ACHN (cell line): Measurements from ENCODE around the gene TMEM208.

Experiments
- DNase-seq: peaks from one replicate; pipeline ENCODE4 v3.0.0-alpha.2; 2015
- in situ Hi-C: cut with HindIII; loops from 2 replicates; pipeline ENCODE4 v1.10.0; 2017; ENCODE audit warnings: low sequenced_read_pairs, low pct_ligation_motif_present, low pct_unique_long_range_greater_than_20kb

TMEM208 gene

DNA sequence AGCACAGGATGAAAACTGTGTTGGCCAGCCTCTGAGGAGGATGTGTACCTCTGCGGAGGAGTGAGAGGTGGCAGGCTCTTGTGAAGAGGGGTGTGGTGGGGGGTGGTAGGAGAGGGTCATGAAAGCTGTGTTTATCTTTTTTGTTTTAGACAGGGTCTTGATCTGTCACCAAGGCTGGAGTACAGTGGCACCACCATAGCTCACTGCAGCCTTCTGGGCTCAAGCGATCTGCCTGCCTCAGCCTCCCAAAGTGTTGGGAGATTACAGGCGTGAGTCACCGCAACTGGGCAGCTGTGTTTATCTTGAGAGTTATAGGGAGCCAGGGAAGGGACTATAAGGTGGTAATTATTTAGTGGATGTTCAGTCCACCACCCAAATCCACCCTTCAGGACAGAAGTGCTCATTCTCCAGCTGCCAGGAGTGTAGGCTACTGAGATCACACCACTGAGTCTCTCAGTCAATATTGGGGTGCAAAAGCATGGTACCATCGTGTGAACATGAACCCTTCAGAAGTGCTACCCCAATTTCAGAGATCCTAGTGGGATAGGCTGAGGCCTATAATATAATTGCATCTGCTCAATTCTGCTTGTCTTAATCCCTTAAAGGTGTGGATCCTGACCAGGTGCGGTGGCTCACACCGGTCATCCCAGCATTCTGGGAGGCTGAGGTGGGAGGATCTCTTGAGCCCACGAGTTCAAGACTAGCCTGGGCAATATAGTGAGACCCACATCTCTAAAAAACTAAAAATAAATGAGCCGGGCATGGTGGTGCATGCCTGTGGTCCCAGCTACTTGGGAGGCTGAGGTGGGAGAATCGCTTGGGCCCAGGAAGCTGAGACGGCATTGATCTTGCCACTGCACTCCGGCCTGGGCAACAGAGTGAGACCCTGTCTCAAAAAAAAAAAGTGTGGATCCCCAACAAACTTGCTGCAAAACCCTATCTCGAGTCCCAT, 36.2 kb upstream of the TMEM208 start:
- in situ Hi-C loops: no loop called here
- no peak for DNase-seq

DNA sequence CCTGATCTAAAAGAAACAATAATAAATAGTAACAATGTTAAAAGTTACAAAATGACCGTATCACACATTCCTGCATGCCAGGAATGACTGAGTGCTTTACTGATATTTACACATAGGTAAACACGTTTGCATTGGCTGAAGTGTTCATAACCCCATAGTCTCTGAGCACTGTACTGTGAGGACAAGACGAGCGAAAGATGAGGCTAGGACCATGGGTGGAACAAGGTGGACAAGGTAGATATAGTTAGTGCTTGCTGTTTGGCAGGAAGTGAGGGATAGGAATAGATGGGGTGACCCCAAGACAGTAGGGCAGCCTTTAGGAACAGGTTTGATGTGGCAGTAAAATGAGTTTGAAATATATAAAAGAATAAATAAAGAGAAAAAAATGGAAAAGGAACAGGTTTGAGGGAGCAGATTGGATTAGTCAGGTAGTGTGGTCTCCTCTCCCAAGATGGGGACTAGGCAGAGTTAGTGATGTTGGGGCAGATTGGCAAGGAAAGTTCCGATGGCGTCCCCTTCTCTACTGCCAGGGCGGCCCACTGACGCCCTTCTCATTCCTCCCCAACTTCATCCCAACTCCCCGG, 35.4 kb upstream of the TMEM208 start:
- in situ Hi-C loops: no loop called here
- no peak for DNase-seq

DNA sequence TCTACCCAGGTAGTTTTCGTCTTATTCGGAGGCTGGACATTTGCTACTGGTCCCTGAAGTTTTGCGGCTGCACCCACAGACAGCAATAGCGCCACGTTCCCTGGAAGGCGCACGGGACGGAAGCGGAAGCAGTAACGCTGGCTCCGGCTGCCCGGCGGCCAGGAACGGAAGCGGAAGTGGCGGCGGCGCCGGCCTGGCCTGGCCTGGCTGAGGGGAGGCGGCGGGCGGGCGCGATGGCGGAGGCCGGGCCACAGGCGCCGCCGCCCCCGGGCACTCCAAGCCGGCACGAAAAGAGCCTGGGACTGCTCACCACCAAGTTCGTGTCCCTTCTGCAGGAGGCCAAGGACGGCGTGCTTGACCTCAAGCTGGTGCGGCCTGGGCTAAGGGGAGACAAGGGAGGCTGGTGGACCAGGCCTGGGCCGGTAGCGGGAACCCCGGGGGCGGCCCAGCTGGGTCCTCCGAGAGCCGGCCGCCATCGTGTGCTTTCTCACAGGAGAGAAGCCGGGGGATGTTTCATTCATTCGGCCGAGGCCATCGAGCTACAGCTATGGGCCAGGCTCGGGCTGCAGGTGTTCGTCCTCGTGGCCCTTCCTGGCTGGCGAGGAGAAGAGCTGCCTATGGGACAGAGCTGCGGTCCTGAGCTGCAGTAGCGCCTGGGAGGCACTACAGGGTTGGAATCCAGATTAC, 34.8 kb upstream of the TMEM208 start, which contains the start of gene E2F4:
E2F4 (plus strand) TSS at position 161 of the 687 bp plus-strand sequence; CDS start at position 234, 73 bp downstream.
- in situ Hi-C loops: no loop called here
- DNase-seq: peak; percentile 97

DNA sequence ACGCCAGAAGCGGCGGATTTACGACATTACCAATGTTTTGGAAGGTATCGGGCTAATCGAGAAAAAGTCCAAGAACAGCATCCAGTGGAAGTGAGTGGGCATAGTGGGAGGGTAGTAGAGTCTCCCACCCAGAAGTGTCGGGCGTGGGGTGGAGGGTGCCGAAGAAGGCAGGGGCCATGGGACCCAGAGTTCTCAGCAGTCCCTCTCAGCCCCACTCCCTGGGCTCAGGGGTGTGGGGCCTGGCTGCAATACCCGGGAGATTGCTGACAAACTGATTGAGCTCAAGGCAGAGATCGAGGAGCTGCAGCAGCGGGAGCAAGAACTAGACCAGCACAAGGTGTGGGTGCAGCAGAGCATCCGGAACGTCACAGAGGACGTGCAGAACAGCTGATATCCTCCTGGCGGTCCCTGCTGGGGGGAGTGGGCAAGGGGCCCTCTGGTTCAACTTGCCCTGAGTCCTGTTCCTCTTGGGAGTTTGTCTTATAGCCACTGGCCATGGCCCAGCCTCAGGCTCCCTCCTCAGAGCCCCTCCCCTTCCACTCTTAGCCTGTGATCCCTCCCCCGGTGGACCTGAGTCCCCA, 34.1 kb upstream of the TMEM208 start:
- no peak for DNase-seq
- in situ Hi-C loops: no loop called here

DNA sequence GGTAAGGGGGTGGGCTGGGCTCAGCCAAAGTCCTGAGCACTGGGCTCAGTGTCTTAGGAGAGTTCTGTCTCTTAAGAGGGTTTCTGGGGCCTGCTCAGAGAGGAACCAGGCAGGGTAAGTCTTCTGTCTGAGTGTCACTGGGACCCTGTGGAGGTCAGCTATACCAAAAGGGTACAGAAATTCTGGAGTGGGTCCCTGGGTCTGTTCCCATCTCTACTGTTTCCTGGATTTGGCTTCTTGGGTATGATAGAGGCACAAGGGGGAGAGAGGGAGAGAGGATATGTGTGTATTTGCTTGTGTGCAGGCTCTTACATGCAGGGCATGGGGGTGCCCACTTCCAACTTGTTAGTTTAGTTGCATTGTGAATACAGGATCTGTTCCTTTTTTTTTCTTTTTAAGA, 33.4 kb upstream of the TMEM208 start:
- no peak for DNase-seq
- in situ Hi-C loops: no loop called here

DNA sequence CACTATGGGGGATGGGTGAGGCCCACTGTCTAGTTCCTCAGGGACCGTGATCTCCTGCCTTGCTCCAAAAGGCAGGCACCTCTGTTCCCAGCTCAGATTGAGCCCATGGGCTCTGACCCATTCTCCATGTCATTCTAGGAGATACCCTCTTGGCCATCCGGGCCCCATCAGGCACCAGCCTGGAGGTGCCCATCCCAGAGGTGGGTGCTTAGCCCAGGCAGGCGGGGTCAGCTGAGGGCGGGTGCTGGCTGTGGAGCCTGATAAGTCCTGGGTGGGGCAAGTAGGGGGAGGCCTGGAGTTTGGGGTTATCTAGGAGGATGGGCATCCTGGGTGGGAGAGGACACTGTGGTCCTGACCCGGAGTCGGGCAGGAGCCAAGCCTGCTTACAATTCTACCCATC, 32.7 kb upstream of the TMEM208 start:
- no peak for DNase-seq
- in situ Hi-C loops: no loop called here

DNA sequence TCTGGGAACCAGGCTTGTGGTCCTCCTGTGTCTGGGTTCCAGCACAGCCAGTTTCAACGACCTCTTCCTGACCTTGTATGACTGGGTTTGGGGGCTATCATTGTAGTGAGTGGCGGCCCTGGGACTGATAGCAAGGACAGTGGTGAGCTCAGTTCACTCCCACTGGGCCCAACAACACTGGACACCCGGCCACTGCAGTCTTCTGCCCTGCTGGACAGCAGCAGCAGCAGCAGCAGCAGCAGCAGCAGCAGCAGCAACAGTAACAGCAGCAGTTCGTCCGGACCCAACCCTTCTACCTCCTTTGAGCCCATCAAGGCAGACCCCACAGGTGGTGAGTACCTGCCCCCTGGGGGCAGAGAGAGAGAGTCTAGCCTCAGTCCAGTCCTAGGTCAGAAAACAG, 31.3 kb upstream of the TMEM208 start:
- no peak for DNase-seq
- in situ Hi-C loops: no loop called here

DNA sequence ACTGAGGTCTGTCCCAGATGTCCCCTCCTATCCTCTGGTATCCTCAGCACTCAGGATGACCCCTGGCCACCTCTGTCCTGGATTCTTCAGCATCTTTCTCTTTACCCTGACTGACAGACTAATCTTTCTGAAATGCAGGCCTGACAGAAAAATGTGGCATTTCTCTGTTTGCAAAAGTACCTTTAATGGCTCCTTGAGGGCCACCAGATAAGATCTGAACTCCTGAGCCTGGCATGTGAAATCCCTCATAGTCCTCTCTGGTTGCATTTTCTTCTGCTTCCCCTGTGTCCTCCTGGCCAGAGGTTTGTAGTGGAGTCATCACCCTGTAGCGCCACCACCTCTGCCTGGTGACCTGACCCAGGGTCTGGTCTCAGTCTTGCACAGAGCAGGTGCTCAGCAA, 30.0 kb upstream of the TMEM208 start:
- no peak for DNase-seq
- in situ Hi-C loops: no loop called here

DNA sequence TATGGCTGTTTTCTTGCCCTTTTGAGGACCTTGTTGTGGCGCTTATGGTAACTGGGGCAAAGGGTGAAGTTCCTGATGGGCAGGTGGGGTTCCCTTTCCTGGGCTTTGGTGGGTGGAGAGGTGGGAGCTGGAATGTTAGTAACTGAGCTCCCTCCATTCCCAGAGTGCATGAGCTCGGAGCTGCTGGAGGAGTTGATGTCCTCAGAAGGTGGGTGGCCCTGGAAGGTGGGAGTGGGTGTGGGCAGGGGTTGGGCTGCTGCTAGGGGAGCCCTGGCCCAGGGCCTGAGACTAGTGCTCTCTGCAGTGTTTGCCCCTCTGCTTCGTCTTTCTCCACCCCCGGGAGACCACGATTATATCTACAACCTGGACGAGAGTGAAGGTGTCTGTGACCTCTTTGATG, 29.2 kb upstream of the TMEM208 start:
- in situ Hi-C loops: no loop called here
- DNase-seq: no peak

DNA sequence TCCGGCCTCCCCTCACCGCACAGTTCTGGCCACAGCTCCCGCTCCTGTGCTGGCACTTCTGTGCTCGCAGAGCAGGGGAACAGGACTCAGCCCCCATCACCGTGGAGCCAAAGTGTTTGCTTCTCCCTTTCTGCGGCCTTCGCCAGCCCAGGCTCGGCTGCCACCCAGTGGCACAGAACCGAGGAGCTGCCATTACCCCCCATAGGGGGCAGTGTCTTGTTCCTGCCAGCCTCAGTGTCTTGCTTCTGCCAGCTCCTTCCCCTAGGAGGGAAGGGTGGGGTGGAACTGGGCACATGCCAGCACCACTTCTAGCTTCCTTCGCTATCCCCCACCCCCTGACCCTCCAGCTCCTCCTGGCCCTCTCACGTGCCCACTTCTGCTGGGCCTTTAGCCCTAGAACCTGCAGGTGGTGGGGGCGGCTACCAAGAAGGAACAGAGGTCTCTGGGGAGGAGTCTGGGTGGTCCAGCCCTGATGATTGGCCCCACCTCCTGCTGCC, 28.6 kb upstream of the TMEM208 start:
- peak; percentile 75 for DNase-seq
- in situ Hi-C loops: no loop called here

DNA sequence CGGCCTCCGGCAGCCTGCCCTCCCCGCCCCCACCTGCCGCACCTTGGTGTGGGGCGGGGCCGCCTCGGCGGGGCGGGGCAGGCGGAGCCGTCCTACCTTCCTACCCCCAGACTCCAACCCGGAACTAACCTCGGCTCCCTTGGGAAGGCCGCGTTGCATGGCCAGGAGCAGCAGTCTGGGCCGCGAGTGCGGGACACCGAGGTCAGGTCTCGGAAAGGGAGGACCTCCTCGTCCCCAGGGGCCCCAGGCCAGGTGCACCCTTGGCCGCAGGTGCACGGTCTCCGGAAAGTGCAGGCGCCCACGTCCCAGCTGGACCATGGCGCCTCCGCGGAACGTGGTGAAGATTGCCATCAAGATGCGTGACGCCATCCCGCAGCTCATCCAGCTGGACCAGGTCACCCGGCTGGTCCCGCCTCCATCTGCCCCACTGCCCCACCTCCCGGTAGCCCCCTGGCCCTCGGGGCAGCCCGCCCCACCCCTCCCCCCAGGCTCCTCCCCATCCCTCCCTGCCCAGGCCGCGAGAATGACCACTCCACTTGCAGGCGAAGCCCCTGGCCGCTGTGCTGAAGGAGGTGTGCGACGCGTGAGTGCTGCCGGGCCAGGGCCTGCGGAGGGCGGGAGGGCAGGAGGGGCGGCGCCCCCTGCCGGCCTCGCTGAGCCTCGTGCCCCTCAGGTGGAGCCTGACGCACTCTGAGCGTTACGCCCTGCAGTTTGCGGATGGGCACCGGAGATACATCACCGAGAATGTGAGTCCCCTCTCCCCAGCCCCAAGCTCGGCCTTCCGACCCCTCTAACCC, 27.7 kb upstream of the TMEM208 start, which contains the start of gene ELMO3:
ELMO3 (plus strand) TSS at position 121 of the 797 bp plus-strand sequence; CDS start at position 317, 196 bp downstream.
- no peak for DNase-seq
- in situ Hi-C loops: no loop called here

DNA sequence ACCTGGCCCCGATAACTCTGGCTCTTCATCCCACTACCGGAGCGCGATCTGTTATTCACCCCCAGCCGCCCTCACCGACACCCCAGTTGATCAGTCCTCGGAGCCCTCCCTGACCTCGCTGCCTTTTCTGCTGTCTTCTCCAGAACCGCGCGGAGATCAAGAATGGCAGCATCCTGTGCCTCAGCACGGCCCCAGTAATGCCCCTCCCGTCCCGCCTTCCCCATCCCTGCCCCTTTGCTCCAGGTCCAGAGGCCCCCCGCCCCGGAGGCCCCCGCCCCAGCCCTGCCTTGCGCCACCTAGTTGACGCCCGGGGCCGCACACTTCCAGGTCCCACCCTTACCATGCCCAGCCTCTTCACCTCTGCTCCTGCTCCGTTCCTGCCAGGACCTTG, 27.1 kb upstream of the TMEM208 start:
- in situ Hi-C loops: no loop called here
- no peak for DNase-seq

DNA sequence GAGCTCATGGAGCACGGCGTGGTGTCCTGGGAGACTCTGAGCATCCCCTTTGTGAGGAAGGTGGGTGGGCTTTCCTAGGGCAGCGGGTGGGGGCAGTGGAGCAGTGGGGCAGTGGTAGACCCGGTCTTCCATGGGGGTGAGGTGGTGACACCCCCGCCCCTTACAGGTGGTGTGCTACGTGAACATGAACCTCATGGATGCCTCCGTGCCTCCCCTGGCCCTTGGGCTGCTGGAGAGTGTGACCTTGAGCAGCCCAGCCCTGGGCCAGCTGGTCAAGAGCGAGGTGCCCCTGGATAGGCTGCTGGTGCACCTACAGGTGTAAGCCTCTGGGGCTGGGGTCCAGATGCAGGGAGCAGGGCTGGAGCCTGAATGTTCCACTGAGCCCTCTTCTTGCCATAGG, 26.4 kb upstream of the TMEM208 start:
- no peak for DNase-seq
- in situ Hi-C loops: no loop called here

DNA sequence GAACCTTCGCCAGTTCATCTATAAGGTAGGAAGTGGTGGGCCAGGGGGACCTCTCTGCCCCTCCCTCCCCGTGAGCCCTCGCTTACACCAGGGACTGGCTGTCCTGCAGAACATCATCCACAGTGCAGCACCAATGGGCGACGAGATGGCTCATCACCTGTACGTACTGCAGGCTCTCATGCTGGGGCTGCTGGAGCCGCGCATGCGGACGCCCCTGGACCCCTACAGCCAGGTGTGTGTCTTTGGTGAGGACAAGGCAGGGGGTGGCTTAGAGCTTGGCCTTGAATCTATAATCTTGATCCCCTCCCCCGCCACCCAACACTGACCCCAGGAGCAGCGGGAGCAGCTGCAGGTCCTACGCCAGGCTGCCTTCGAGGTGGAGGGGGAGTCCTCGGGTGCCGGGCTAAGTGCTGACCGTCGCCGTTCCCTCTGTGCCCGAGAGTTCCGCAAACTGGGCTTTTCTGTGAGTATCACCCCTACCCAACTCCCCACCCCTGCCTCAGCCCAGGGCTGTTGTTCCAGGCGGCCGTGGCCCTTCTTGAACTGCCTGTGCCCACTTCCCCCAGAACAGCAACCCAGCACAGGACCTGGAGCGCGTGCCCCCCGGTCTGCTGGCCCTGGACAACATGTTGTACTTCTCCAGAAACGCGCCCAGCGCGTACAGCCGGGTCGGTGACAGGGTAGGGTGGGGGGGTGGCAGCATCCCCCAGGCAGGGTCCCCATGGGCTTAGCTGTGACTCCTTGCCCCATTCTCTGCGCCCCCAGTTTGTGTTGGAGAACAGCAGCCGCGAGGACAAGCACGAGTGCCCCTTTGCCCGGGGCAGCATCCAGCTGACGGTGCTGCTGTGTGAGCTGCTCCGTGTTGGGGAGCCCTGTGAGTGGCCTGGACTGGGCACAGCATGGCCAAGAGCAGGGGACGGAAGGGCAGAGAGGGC, 25.3 kb upstream of the TMEM208 start:
- no peak for DNase-seq
- in situ Hi-C loops: no loop called here

DNA sequence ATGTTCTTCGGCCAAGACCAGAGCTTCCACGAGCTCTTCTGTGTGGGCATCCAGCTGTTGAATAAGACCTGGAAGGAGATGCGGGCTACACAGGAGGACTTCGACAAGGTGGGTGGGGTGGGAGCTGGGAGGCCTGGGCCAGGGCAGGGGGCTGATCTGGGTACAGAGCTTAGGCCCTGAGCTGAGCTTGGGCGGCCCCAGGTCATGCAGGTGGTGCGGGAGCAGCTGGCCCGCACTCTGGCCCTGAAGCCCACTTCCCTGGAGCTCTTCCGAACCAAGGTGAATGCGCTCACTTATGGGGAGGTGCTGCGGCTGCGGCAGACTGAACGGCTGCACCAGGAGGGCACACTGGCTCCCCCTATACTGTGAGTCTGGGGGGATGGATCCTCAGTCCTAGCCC, 24.5 kb upstream of the TMEM208 start:
- no peak for DNase-seq
- in situ Hi-C loops: no loop called here

DNA sequence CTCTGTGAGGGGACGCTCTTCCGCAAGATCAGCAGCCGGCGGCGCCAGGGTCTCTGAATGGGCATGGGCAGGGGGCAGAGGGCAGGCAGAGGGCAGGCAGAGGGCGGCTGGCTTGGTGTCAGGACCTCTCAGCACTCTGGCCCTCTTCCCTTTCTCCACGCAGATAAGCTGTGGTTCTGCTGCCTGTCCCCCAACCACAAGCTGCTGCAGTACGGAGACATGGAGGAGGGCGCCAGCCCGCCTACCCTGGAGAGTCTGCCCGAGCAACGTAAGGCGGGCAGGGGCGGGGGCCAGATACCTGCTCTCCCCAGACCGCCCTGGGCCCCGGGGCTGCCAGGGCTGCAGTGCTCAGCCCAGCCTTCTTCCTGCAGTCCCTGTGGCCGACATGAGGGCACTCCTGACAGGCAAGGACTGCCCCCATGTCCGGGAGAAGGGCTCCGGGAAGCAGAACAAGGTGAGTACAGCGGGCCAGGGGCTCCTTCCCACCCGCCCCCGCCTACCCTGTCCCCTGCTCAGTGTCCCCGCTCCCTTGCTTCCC, 23.9 kb upstream of the TMEM208 start:
- in situ Hi-C loops: no loop called here
- no peak for DNase-seq

DNA sequence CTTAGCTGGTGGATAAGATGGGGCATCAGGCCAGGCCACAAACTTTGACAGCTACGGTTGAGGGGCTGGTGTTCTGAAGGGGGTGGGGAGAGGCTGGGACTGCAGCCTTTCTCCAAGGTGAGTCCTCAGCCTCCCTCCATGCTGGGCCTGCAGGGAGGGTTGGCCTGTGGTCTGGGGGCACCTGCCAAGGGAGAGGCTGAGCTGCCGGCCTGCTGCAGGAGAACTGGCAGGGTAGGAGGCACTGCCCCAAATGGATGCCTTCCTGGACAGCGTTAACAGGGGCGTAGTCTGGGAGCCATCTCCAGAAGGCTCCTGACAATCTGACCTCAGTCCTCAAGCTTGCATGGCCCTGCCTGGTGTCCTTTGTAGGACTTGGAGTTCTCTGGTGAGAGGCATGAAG, 22.9 kb upstream of the TMEM208 start:
- DNase-seq: no peak
- in situ Hi-C loops: no loop called here
